GM12878 (cell line): ENCODE results near the gene ACAT2. TPM values are rescaled to one million over a fixed set of nuclear protein-coding genes. Genes with fewer than 3 reads are reported as not detected.

Experiments
- EED ChIP-seq: sonication (generic); IDR thresholded peaks from 2 replicates; pipeline ENCODE4 v1.6.1; 2016; ENCODE audit warnings: antibody characterized with exemption, low read depth
- MEF2B ChIP-seq: fragments of 450-650 bp; IDR thresholded peaks from 2 replicates; pipeline ENCODE4 v1.6.1; 2018; ENCODE audit warnings: mild to moderate bottlenecking, moderate library complexity; ENCODE audit not compliant: partially characterized antibody, poor library complexity, severe bottlenecking
- MYC ChIP-seq: IDR thresholded peaks from 2 replicates; pipeline ENCODE4 v1.6.1; 2011; ENCODE audit warnings: mild to moderate bottlenecking, low read length, moderate library complexity, inconsistent platforms; ENCODE audit not compliant: insufficient read depth, insufficient replicate concordance, insufficient read length, severe bottlenecking
- RAD21 ChIP-seq: IDR thresholded peaks from 2 replicates; pipeline ENCODE4 v1.6.1; 2011; ENCODE audit warnings: mild to moderate bottlenecking, low read depth, low read length, moderate library complexity; ENCODE audit not compliant: insufficient read depth
- RB1 ChIP-seq: fragments of 450-650 bp; formaldehyde crosslinking; IDR thresholded peaks from 2 replicates; pipeline ENCODE4 v1.6.1; 2017; ENCODE audit warnings: mild to moderate bottlenecking, borderline replicate concordance
- ZBED1 ChIP-seq: IDR thresholded peaks from 2 replicates; pipeline ENCODE4 v1.6.1; 2016; ENCODE audit warnings: borderline replicate concordance
- polyA plus RNA-seq, 11 experiments: library from polyadenylated mRNA; depleted of rRNA in 4 of 11; unstranded in 6 of 11; stranded (reverse) in 5 of 11; fragments of >200 nt; fragmentation: Nextera tagmentation in 4 of 11; fragmentation: Illumina TruSeq in 1 of 11; extraction: Ambion mirVana in 4 of 11; extraction: Trizol in 1 of 11; gene quantifications; 1 replicate in 1 of 11; 2 replicates in 10 of 11; pipeline versions ENCODE4 v1.2.1 to v1.2.3, GENCODE V29; 2011 to 2016; ENCODE audit warnings: inconsistent platforms in 2 of 11, missing spikeins in 2 of 11, low read depth in 1 of 11
- total RNA-seq, 4 experiments: library from RNA; depleted of rRNA in 3 of 4; stranded (reverse); fragments of >200 nt in 3 of 4; fragmentation: Illumina TruSeq in 1 of 4; extraction: Trizol in 1 of 4; gene quantifications; 2 replicates each; pipeline versions ENCODE4 v1.2.1 to v1.2.3, GENCODE V29; 2013 to 2021
- TF ChIP-seq, protein P1 (sequence below): fragments of 150-350 bp; IDR thresholded peaks from 2 replicates; pipeline ENCODE4 v1.6.1; 2016; ENCODE audit warnings: low read depth, low read length
- TF ChIP-seq, protein P2 (sequence below): fragments of 450-650 bp; IDR thresholded peaks from 2 replicates; pipeline ENCODE4 v1.6.1; 2017; ENCODE audit warnings: low read depth, mild to moderate bottlenecking, moderate library complexity
- TF ChIP-seq, protein P3 (sequence below): fragments of 450-650 bp; IDR thresholded peaks from 2 replicates; pipeline ENCODE4 v1.6.1; 2017; ENCODE audit warnings: mild to moderate bottlenecking
- TF ChIP-seq, protein P4 (sequence below): fragments of 450-650 bp; IDR thresholded peaks from 2 replicates; pipeline ENCODE4 v1.6.1; 2018; ENCODE audit warnings: mild to moderate bottlenecking, low read depth, moderate library complexity; ENCODE audit not compliant: partially characterized antibody
- TF ChIP-seq, protein P5 (sequence below): fragments of 450-650 bp; IDR thresholded peaks from 2 replicates; pipeline ENCODE4 v1.6.1; 2014; ENCODE audit warnings: mild to moderate bottlenecking
- TF ChIP-seq, protein P6 (sequence below): fragments of 450-650 bp; formaldehyde crosslinking; IDR thresholded peaks from 2 replicates; pipeline ENCODE4 v1.5.0; 2022; ENCODE audit warnings: mild to moderate bottlenecking, missing genetic modification characterization

Gene ACAT2
- total and polyA plus RNA-seq, 10 of the 15 experiments (the other 5 are each of a cell fraction or from before 2014, with no cell fraction given): 87.9 to 257 (median 132) TPM

DNA sequence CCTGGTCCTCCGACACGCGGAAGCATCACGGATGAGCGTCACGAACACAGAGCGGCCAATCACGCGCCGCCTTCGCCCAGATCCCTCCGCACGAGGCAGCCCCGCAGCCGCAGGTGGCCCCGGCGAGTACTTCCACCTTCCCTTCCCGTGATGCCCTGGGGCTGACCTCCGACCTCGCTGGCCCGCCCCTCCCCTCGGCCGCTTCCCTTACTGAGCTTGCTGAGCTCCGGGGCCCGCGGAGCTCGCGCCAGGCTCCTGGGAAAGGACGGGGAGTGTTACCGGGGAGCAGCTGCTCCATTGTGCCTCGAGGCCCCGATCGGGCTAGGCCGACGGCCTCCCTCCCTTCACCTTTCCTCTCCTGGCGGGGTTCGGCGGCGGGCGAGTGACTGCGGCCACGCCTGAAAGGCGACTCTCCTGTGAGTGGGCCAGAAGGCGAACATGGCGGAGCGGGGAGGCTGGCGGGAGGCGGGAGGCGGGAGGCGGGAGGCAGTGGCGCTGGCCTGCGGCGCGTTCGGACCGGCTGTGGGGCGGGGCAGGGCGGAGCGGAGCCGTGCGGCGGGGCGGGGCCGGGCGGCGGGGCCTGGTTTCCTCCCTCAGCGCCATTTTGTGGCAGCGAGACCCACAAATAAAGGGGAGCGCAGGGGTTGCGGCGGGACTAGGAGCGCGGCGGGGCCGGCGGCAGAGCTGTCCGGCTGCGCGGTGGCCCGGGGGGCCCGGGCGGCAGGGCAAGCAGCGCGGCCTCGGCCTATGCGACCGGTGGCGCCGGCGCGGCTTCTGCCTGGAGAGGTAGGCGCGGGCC is 34.7 kb upstream of the ACAT2 start, which contains the start of gene WTAP (continued):
- TF ChIP-seq MYC (peak; percentile 92), EED (no peak), ZBED1 (no peak), RB1 (peak; percentile 48; the same call in 1 of the 2 replicates), RAD21 (no peak), MEF2B (peak; percentile 75)
- TF ChIP-seq, protein P1, sequence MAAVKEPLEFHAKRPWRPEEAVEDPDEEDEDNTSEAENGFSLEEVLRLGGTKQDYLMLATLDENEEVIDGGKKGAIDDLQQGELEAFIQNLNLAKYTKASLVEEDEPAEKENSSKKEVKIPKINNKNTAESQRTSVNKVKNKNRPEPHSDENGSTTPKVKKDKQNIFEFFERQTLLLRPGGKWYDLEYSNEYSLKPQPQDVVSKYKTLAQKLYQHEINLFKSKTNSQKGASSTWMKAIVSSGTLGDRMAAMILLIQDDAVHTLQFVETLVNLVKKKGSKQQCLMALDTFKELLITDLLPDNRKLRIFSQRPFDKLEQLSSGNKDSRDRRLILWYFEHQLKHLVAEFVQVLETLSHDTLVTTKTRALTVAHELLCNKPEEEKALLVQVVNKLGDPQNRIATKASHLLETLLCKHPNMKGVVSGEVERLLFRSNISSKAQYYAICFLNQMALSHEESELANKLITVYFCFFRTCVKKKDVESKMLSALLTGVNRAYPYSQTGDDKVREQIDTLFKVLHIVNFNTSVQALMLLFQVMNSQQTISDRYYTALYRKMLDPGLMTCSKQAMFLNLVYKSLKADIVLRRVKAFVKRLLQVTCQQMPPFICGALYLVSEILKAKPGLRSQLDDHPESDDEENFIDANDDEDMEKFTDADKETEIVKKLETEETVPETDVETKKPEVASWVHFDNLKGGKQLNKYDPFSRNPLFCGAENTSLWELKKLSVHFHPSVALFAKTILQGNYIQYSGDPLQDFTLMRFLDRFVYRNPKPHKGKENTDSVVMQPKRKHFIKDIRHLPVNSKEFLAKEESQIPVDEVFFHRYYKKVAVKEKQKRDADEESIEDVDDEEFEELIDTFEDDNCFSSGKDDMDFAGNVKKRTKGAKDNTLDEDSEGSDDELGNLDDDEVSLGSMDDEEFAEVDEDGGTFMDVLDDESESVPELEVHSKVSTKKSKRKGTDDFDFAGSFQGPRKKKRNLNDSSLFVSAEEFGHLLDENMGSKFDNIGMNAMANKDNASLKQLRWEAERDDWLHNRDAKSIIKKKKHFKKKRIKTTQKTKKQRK: 0 out of 2 replicates have a peak, but pooled peaks have one; percentile 3
- TF ChIP-seq, protein P2, sequence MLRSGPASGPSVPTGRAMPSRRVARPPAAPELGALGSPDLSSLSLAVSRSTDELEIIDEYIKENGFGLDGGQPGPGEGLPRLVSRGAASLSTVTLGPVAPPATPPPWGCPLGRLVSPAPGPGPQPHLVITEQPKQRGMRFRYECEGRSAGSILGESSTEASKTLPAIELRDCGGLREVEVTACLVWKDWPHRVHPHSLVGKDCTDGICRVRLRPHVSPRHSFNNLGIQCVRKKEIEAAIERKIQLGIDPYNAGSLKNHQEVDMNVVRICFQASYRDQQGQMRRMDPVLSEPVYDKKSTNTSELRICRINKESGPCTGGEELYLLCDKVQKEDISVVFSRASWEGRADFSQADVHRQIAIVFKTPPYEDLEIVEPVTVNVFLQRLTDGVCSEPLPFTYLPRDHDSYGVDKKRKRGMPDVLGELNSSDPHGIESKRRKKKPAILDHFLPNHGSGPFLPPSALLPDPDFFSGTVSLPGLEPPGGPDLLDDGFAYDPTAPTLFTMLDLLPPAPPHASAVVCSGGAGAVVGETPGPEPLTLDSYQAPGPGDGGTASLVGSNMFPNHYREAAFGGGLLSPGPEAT: peak; percentile 78; the same call in 1 of the 2 replicates
- TF ChIP-seq, protein P3, sequence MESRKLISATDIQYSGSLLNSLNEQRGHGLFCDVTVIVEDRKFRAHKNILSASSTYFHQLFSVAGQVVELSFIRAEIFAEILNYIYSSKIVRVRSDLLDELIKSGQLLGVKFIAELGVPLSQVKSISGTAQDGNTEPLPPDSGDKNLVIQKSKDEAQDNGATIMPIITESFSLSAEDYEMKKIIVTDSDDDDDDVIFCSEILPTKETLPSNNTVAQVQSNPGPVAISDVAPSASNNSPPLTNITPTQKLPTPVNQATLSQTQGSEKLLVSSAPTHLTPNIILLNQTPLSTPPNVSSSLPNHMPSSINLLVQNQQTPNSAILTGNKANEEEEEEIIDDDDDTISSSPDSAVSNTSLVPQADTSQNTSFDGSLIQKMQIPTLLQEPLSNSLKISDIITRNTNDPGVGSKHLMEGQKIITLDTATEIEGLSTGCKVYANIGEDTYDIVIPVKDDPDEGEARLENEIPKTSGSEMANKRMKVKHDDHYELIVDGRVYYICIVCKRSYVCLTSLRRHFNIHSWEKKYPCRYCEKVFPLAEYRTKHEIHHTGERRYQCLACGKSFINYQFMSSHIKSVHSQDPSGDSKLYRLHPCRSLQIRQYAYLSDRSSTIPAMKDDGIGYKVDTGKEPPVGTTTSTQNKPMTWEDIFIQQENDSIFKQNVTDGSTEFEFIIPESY: no peak
- TF ChIP-seq, protein P4, sequence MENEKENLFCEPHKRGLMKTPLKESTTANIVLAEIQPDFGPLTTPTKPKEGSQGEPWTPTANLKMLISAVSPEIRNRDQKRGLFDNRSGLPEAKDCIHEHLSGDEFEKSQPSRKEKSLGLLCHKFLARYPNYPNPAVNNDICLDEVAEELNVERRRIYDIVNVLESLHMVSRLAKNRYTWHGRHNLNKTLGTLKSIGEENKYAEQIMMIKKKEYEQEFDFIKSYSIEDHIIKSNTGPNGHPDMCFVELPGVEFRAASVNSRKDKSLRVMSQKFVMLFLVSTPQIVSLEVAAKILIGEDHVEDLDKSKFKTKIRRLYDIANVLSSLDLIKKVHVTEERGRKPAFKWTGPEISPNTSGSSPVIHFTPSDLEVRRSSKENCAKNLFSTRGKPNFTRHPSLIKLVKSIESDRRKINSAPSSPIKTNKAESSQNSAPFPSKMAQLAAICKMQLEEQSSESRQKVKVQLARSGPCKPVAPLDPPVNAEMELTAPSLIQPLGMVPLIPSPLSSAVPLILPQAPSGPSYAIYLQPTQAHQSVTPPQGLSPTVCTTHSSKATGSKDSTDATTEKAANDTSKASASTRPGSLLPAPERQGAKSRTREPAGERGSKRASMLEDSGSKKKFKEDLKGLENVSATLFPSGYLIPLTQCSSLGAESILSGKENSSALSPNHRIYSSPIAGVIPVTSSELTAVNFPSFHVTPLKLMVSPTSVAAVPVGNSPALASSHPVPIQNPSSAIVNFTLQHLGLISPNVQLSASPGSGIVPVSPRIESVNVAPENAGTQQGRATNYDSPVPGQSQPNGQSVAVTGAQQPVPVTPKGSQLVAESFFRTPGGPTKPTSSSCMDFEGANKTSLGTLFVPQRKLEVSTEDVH: no peak
- TF ChIP-seq, protein P5, sequence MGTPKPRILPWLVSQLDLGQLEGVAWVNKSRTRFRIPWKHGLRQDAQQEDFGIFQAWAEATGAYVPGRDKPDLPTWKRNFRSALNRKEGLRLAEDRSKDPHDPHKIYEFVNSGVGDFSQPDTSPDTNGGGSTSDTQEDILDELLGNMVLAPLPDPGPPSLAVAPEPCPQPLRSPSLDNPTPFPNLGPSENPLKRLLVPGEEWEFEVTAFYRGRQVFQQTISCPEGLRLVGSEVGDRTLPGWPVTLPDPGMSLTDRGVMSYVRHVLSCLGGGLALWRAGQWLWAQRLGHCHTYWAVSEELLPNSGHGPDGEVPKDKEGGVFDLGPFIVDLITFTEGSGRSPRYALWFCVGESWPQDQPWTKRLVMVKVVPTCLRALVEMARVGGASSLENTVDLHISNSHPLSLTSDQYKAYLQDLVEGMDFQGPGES: no peak
- TF ChIP-seq, protein P6, sequence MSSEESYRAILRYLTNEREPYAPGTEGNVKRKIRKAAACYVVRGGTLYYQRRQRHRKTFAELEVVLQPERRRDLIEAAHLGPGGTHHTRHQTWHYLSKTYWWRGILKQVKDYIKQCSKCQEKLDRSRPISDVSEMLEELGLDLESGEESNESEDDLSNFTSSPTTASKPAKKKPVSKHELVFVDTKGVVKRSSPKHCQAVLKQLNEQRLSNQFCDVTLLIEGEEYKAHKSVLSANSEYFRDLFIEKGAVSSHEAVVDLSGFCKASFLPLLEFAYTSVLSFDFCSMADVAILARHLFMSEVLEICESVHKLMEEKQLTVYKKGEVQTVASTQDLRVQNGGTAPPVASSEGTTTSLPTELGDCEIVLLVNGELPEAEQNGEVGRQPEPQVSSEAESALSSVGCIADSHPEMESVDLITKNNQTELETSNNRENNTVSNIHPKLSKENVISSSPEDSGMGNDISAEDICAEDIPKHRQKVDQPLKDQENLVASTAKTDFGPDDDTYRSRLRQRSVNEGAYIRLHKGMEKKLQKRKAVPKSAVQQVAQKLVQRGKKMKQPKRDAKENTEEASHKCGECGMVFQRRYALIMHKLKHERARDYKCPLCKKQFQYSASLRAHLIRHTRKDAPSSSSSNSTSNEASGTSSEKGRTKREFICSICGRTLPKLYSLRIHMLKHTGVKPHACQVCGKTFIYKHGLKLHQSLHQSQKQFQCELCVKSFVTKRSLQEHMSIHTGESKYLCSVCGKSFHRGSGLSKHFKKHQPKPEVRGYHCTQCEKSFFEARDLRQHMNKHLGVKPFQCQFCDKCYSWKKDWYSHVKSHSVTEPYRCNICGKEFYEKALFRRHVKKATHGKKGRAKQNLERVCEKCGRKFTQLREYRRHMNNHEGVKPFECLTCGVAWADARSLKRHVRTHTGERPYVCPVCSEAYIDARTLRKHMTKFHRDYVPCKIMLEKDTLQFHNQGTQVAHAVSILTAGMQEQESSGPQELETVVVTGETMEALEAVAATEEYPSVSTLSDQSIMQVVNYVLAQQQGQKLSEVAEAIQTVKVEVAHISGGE (CRISPR knock-in tag): no peak
